Measurements from ENCODE around the gene TOX2.

Gene TOX2

DNA sequence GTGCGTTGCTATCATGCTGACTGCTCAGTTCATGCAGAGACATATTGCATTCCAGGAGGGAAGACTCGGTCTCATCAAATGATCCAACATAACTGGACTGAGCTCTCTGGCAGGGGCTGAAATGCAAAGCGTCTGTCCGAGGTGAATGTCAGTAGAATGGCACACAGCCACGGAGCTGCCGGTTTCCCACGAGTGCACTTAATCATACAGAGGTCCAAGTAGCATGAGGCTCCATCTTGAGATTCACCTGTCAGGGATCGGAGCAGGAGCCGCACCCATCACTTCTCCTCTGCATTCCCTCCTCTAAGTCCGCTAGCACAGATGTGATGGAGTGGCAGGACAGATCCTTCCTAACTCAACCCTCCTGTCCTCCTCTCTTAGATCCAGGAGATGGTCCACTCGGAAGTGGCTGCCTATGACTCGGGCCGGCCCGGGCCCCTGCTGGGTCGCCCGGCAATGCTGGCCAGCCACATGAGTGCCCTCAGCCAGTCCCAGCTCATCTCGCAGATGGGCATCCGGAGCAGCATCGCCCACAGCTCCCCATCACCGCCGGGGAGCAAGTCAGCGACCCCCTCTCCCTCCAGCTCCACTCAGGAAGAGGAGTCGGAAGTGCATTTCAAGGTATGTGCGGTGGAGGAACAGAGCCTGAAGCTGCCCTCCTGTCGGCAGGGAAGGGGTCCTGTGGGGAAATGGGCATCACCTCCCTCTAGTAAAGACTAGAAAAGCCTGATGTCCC, 136.4 kb downstream of the TOX2 start:
- no peak for TF ChIP-seq POU2F2 (IDR thresholded peaks at IDR 0.05; ENCODE audit: low read depth, low read length)
- TF ChIP-seq PAX5 (IDR thresholded peaks at IDR 0.05; ENCODE audit: insufficient read depth, low read length, severe bottlenecking), result no peak
- no peak for TF ChIP-seq SPI1 (IDR thresholded peaks at IDR 0.05; ENCODE audit: low read depth, low read length)
- TF ChIP-seq TAF1 (IDR thresholded peaks at IDR 0.05; ENCODE audit: low read depth, low read length), result no peak
- TF ChIP-seq POLR2AphosphoS5 (IDR thresholded peaks at IDR 0.05; ENCODE audit: low read depth, low read length), result no peak
- TF ChIP-seq POLR2A (IDR thresholded peaks at IDR 0.05; ENCODE audit: low read depth, low read length), result no peak
- peak; percentile 48 for FAIRE-seq

DNA sequence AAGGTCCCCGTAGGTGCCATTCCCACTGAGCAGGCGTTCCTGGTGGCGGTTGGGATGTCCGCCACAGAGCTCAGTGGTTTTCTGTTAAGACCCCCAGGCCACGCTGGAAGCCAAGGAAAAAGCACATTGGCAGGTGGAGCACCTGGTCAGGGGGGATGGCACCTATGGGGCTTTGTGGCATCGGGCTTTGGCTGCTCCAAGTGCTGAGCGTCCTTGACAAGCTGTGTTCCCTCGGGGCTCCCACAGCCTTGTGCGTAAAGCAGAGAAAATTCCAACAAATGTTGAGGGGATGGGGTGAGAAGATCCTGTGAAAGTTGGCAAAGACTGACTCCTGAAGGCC, 137.0 kb downstream of the TOX2 start:
- FAIRE-seq (no peak), DNase-seq (ENCODE audit: insufficient read length, low spot score) (no peak)
- no peak for TF ChIP-seq PAX5 (IDR thresholded peaks at IDR 0.05; ENCODE audit: insufficient read depth, low read length, severe bottlenecking)
- TF ChIP-seq POLR2AphosphoS5 (IDR thresholded peaks at IDR 0.05; ENCODE audit: low read depth, low read length), result no peak
- no peak for TF ChIP-seq SPI1 (IDR thresholded peaks at IDR 0.05; ENCODE audit: low read depth, low read length)
- no peak for TF ChIP-seq POLR2A (IDR thresholded peaks at IDR 0.05; ENCODE audit: low read depth, low read length)
- no peak for TF ChIP-seq POU2F2 (IDR thresholded peaks at IDR 0.05; ENCODE audit: low read depth, low read length)
- TF ChIP-seq TAF1 (IDR thresholded peaks at IDR 0.05; ENCODE audit: low read depth, low read length), result no peak

More for the DNA sequence above, 136.4 kb downstream of the TOX2 start:
- no peak for DNase-seq (ENCODE audit: insufficient read length, low spot score)

DNA sequence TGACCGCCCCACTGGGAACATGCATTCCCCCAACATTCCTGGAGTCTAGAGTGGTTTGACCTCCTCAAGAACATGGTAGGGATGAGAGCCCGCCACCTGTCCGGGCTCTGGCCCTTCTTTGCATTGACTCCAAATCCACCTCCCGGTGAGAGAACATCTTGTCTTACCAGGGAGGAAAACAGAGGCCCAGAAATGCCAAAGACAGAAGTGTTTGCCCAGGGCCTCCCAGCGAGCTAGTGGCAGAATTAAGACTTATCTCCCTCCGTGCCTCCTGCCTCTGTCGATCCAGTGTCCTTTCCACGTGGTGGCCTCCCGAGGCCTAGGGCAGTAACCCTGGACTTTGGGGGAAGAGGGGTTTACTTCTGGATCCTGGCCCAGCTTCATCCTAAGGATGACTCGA, 137.5 kb downstream of the TOX2 start:
- DNase-seq (ENCODE audit: insufficient read length, low spot score), result no peak
- no peak for TF ChIP-seq POLR2AphosphoS5 (IDR thresholded peaks at IDR 0.05; ENCODE audit: low read depth, low read length)
- TF ChIP-seq POU2F2 (IDR thresholded peaks at IDR 0.05; ENCODE audit: low read depth, low read length), result no peak
- no peak for TF ChIP-seq SPI1 (IDR thresholded peaks at IDR 0.05; ENCODE audit: low read depth, low read length)
- TF ChIP-seq POLR2A (IDR thresholded peaks at IDR 0.05; ENCODE audit: low read depth, low read length), result no peak
- no peak for TF ChIP-seq PAX5 (IDR thresholded peaks at IDR 0.05; ENCODE audit: insufficient read depth, low read length, severe bottlenecking)
- TF ChIP-seq TAF1 (IDR thresholded peaks at IDR 0.05; ENCODE audit: low read depth, low read length), result no peak
- FAIRE-seq, result no peak

DNA sequence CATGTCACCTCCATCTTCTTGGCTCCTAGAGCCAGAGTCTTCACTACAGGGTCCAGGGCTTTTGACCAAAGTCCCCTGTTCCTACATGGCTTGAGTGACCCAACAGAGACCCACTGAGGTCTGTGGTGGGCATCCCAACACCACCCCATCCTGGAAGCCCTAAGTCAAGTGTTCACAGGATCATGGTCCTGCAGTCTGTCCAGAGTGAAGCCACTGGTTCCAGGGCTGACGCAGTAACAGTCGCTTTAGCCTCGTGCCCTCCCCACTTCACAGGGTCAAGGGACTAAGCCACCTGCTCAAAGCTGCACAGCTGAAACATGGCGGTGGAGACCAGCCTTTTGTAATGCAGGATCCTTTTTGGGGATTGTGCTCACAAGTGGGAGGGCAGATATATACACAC, 138.4 kb downstream of the TOX2 start:
- DNase-seq (ENCODE audit: insufficient read length, low spot score) (no peak), FAIRE-seq (no peak)
- no peak for TF ChIP-seq SPI1 (IDR thresholded peaks at IDR 0.05; ENCODE audit: low read depth, low read length)
- TF ChIP-seq TAF1 (IDR thresholded peaks at IDR 0.05; ENCODE audit: low read depth, low read length), result no peak
- TF ChIP-seq POLR2A (IDR thresholded peaks at IDR 0.05; ENCODE audit: low read depth, low read length), result no peak
- TF ChIP-seq POLR2AphosphoS5 (IDR thresholded peaks at IDR 0.05; ENCODE audit: low read depth, low read length), result no peak
- TF ChIP-seq PAX5 (IDR thresholded peaks at IDR 0.05; ENCODE audit: insufficient read depth, low read length, severe bottlenecking), result no peak
- no peak for TF ChIP-seq POU2F2 (IDR thresholded peaks at IDR 0.05; ENCODE audit: low read depth, low read length)

DNA sequence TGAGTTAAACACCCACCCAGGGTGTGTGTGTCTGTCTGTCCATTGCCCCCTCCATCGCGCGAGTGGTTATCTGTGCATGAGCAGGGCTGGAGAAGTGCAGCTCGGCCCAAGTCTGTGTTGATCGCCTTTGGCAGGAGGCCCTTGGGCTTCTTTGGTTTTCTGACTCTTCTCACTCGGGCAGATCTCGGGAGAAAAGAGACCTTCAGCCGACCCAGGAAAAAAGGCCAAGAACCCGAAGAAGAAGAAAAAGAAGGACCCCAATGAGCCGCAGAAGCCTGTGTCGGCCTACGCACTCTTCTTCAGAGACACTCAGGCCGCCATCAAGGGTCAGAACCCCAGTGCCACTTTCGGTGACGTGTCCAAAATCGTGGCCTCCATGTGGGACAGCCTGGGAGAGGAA, 139.5 kb downstream of the TOX2 start:
- no peak for FAIRE-seq
- TF ChIP-seq POLR2A (IDR thresholded peaks at IDR 0.05; ENCODE audit: low read depth, low read length) (no peak), TAF1 (IDR thresholded peaks at IDR 0.05; ENCODE audit: low read depth, low read length) (no peak), POU2F2 (IDR thresholded peaks at IDR 0.05; ENCODE audit: low read depth, low read length) (no peak), POLR2AphosphoS5 (IDR thresholded peaks at IDR 0.05; ENCODE audit: low read depth, low read length) (no peak), PAX5 (IDR thresholded peaks at IDR 0.05; ENCODE audit: insufficient read depth, low read length, severe bottlenecking) (no peak), SPI1 (IDR thresholded peaks at IDR 0.05; ENCODE audit: low read depth, low read length) (no peak)
- DNase-seq (ENCODE audit: insufficient read length, low spot score), result no peak

DNA sequence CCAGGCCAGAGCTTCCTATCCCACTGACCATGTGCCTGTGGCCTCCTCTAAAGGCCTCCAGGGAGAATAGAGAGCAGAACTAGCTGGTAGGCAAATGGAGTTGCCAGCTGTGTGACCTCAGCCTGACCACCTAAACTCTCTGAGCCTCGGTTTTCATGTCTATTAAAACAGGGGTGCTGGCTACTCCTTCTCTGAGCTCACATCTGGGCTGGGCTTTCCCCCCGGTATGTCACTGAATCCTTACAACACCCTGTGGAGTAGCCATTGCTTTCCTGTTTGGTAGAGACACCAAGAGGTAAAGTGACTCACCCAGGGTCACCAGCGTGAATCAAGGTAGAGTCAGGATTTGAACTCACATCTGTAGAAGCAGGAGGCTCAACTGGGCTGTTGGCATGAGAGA, 140.2 kb downstream of the TOX2 start:
- FAIRE-seq (no peak), DNase-seq (ENCODE audit: insufficient read length, low spot score) (no peak)
- TF ChIP-seq POLR2AphosphoS5 (IDR thresholded peaks at IDR 0.05; ENCODE audit: low read depth, low read length) (no peak), TAF1 (IDR thresholded peaks at IDR 0.05; ENCODE audit: low read depth, low read length) (no peak), SPI1 (IDR thresholded peaks at IDR 0.05; ENCODE audit: low read depth, low read length) (no peak), POLR2A (IDR thresholded peaks at IDR 0.05; ENCODE audit: low read depth, low read length) (no peak), POU2F2 (IDR thresholded peaks at IDR 0.05; ENCODE audit: low read depth, low read length) (no peak), PAX5 (IDR thresholded peaks at IDR 0.05; ENCODE audit: insufficient read depth, low read length, severe bottlenecking) (no peak)

DNA sequence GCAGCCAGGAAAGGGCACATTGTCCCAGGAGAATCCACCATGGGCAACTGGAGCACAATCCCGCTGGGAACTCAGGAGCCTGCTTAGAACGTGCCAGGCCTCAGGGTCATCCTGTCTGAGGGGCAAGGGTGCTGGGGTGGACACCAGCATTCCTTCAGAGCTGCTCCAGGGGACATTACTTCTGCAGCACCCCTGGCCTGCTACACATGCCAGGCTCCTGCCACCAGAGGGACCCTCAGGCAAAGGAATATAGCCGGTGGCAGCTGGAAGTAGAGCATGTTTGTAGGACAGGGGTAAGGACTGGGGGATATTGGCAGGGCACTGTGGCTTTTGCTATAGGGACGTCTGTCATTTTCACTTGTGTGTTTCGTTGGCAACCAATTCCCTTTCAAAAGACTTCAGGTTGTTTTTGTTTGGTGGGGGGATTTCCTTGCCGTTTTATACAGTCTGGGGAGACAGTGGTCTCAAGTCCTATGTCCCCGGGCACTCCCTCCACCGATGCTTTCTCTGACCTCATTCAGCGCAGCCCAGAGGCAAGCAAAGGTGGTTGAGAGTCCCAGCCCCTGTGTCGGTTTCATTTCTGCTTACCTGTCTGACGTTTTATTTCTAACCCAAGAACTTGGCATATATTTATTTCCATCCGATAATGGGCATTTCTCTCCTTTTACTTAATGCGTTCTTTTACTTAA, 141.5 kb downstream of the TOX2 start:
- DNase-seq (ENCODE audit: insufficient read length, low spot score), result no peak
- no peak for TF ChIP-seq POU2F2 (IDR thresholded peaks at IDR 0.05; ENCODE audit: low read depth, low read length)
- FAIRE-seq, result no peak

DNA sequence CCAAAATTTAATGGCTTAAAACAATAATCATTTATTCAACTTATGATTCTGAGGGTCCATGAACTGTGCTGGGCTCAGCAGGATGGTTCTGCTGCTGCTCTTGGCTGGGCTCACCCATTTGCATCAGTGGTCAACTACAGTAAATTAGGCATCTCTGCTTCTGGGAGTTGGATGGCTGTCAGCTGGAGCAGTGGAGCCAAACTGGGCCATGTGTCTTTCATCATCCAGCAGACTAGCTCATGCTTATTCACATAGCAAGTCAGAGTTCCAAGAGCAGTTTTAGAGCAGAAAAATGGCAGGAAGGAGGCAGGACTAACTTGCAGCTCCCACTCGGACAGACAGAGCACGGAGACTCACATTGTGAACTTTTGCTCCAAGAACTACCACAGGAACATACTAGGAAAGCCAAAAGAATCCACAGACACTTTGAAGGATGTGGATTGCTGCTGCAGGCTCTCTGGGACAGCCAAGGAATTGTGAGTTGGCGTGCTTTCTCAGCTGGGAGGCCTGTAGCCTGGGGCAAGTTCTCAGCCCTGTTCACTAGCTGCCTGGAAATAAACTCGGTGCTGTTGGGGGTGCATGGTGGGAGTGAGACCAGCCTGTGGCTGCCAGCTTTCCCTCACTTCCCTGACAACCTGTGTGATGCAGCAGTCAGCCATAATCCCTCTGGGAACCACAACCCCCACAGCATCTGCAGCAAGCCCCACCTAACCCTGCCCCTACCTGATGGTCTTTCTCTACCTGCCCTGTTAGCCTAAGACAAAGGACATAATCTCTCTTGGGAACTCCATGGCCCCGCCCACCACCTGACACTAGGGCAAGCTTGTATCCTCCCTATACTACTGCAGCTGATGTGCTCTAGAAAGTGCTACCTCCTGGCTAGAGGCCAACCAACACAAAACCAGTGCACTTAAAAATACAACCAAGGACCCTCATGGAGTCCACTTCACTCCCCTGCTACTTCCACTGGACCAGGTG, 143.3 kb downstream of the TOX2 start:
- TF ChIP-seq TAF1 (IDR thresholded peaks at IDR 0.05; ENCODE audit: low read depth, low read length), result no peak
- no peak for DNase-seq (ENCODE audit: insufficient read length, low spot score)
- FAIRE-seq, result no peak

Measured in GM12891 (cell line).